ENCODE data around the gene CAPZA1. TPM values are rescaled to one million over a fixed set of nuclear protein-coding genes. Genes with fewer than 3 reads are reported as not detected.

The CAPZA1 gene
- total and polyA plus RNA-seq, 10 donors: 105 to 354 (median 196) TPM

DNA sequence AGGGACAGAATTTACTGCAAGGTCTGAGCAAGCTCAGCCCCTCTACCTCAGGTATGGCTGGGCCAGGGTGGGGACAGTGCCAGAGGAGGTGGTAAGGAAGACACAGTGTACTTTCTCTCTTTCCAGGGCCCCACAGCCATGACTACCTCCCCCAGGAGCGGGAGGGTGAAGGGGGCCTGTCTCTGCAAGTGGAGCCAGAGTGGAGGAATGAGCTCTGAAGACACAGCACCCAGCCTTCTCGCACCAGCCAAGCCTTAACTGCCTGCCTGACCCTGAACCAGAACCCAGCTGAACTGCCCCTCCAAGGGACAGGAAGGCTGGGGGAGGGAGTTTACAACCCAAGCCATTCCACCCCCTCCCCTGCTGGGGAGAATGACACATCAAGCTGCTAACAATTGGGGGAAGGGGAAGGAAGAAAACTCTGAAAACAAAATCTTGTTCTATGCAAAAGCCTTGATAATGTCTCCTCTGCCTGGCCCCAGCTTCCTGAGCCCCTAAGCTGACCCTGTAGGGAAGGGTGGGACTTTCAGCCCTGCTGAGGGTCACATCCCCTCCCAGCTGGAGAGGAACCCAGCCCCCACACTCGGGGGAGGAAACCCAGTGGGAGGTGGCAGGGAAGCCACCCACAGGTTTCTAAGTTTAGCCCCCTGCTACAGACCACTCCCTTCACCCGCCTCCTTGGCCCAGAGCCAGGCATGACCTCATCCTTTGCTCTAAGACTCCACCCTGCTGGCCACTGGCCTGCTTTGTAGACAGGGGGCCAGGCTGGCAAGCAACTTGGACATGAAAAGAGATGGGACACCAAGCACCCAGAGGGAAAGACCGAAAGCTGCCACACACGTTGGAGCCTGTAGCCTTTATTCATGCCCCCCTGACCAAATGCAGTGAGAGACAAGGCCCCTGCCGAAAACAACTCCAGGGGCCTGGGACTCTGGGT is 80.9 kb downstream of the CAPZA1 start:
- TF ChIP-seq POLR2A (IDR thresholded peaks at IDR 0.05) (peak in 1 of 3 donors; percentile 9), POLR2AphosphoS5 (IDR thresholded peaks at IDR 0.05) (peak; percentile 76 to 88 (median 86))
- TF ChIP-seq, protein P1, sequence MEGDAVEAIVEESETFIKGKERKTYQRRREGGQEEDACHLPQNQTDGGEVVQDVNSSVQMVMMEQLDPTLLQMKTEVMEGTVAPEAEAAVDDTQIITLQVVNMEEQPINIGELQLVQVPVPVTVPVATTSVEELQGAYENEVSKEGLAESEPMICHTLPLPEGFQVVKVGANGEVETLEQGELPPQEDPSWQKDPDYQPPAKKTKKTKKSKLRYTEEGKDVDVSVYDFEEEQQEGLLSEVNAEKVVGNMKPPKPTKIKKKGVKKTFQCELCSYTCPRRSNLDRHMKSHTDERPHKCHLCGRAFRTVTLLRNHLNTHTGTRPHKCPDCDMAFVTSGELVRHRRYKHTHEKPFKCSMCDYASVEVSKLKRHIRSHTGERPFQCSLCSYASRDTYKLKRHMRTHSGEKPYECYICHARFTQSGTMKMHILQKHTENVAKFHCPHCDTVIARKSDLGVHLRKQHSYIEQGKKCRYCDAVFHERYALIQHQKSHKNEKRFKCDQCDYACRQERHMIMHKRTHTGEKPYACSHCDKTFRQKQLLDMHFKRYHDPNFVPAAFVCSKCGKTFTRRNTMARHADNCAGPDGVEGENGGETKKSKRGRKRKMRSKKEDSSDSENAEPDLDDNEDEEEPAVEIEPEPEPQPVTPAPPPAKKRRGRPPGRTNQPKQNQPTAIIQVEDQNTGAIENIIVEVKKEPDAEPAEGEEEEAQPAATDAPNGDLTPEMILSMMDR (IDR thresholded peaks at IDR 0.05 in 8 of 11, conservative IDR thresholded peaks at IDR 0.05 in 3 of 11): peak in 6 of 11 experiments; percentile 19 to 52 (median 26)
- Histone ChIP-seq H3K27me3 (replicated peaks in 1 of 7) (no peaks in the 10 kb centered on the region), H3K9me3 (no peaks in the 10 kb centered on the region), H3K4me1 (peaks cover 57 to 81% (median 74%) of the 10 kb centered on the region in 6 donors), H3K36me3 (peaks cover 0 to 85% (median 27%) of the 10 kb centered on the region in 6 donors), H3K4me3 (peak overlapping the region in 1 of 8 donors; percentile 6), H3K27ac (peak overlapping the region; percentile 31 to 97 (median 90))
- 21 to 30% (median 24%) methylated on average over 7 of the region's 7 CpGs for WGBS, 5 donors
- peak; percentile 94 for DNase-seq
- intact Hi-C loops (cut with DNase I; ENCODE audit: low total_unique reads): no loop called here

DNA sequence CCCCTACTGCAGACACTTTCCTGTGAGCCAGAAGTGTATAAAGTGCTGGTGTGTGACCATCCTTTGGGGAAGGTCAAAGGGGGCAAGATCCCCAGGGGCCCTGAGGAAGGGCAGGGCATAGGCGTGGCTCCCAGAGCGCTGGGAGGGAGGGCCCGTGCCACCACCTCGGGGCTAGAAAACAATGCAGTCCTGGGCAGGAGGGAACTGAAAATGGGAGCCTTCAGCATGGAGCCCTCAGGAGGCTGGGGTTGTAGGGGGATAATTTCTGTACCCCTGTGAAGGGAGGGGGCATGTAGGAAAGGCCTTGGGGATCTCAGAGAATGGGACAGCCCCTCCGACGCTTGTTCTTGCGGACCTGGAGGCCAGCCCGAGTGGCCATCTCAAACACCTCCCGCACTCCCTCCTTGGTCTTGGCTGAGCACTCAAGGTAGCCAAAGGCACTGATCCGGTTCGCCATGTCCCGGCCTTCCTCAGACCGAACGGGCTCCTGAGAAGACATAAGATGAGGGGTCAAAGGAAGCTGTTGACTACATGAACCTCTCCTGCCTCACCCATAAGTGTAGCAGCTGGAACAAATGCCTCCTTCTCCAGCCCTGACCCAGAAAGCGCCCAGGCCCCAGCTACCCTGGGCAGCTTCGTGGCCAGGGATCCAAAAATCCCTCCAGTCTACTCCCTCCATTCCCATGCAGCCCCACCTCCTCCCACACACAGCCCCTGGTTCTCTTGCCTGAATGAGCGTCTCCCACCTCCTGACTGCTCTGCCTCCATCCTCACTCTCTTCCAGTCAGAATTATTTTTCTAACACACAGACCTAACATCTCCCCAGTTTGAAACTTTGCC is 81.8 kb downstream of the CAPZA1 start:
- WGBS, 5 donors: 59 to 75% (median 63%) methylated on average over 17 of the region's 17 CpGs
- Histone ChIP-seq H3K4me3 (peak overlapping the region in 1 of 8 donors; percentile 6), H3K27me3 (replicated peaks in 1 of 7) (peaks cover 0 to under 1% (median 0%) of the 10 kb centered on the region in 7 donors), H3K4me1 (peaks cover 62 to 88% (median 81%) of the 10 kb centered on the region in 6 donors), H3K9me3 (no peaks in the 10 kb centered on the region), H3K36me3 (peaks cover 0 to 76% (median 22%) of the 10 kb centered on the region in 6 donors), H3K27ac (peak overlapping the region; percentile 76 to 97 (median 90))
- intact Hi-C loops (cut with DNase I; ENCODE audit: low total_unique reads): no loop called here
- TF ChIP-seq POLR2A (IDR thresholded peaks at IDR 0.05): no peak
- peak in 1 of 3 donors; percentile 59 for TF ChIP-seq POLR2AphosphoS5 (IDR thresholded peaks at IDR 0.05)
- peak; percentile 77 for DNase-seq

DNA sequence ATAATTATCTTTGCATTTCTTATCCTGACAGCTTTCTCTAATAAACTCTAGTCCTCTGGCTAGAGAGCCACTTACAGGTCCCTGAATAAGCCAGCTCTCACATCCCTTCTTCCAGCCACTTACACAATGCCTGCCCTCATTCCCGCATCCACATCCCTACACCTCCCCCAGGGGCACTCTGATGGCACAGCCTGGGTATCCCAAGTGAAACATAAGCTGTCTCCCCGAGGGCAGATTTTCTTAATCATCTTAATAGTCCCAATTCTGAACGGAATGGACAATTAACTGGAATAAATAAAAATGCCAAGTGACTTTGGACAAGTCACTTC is 82.4 kb downstream of the CAPZA1 start:
- Histone ChIP-seq H3K27me3 (replicated peaks in 1 of 7) (peaks cover 0 to 5% (median 0%) of the 10 kb centered on the region in 7 donors), H3K9me3 (no peaks in the 10 kb centered on the region), H3K27ac (peak overlapping the region; percentile 76 to 97 (median 90)), H3K4me1 (peaks cover 62 to 92% (median 84%) of the 10 kb centered on the region in 6 donors), H3K36me3 (peaks cover 0 to 70% (median 17%) of the 10 kb centered on the region in 6 donors), H3K4me3 (no peak overlapping the region)
- TF ChIP-seq POLR2A (IDR thresholded peaks at IDR 0.05) (no peak), POLR2AphosphoS5 (IDR thresholded peaks at IDR 0.05) (no peak)
- TF ChIP-seq, protein P1 (IDR thresholded peaks at IDR 0.05 in 8 of 11, conservative IDR thresholded peaks at IDR 0.05 in 3 of 11): no peak
- WGBS, 5 donors: 62 to 79% (median 69%) methylated on average over 3 of the region's 3 CpGs
- intact Hi-C loops (cut with DNase I; ENCODE audit: low total_unique reads): no loop called here
- DNase-seq: peak; percentile 33

DNA sequence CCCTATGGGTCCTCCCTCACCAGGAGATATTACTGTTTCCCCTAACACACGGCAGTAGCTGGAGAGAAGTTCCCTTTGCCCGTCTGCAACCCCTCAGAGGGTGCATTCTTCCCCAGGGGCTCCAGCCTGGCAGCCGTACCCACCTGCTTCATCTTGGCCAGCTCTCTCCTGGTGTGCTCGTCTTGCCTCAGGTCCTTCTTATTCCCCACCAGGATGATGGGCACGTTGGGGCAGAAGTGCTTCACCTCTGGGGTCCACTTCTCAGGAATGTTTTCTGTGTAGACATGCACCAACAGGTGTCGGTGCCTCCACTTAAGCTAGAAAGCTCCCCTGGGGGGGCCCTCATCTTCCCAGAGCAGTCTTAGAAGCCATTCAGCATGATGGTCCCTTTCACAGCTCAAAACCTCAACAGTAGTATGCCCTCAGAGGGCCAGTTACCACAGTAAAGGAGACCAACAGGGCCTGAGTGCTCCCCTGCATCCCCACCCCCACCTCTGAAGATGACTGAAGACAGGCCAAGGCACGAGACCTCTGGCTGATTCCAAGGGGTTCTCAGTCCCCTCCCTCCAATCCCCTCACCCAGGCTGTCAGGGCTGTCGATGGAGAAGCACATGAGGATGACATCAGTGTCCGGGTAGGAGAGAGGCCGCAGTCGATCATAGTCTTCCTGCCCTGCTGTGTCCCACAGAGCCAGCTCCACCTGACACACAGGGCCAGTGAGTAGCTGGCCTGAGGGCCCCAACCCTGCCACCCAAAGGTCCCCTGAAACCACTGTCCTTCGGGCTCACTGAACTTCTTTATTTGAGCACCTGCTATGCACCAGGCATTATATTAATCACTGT is 83.0 kb downstream of the CAPZA1 start:
- intact Hi-C loops (cut with DNase I; ENCODE audit: low total_unique reads): no loop called here
- Histone ChIP-seq H3K36me3 (peaks cover 0 to 64% (median 14%) of the 10 kb centered on the region in 6 donors), H3K9me3 (no peaks in the 10 kb centered on the region), H3K27ac (peak overlapping the region; percentile 76 to 97 (median 90)), H3K27me3 (replicated peaks in 1 of 7) (peaks cover 0 to 5% (median 0%) of the 10 kb centered on the region in 7 donors), H3K4me1 (peaks cover 65 to 95% (median 89%) of the 10 kb centered on the region in 6 donors), H3K4me3 (no peak overlapping the region)
- WGBS, 5 donors: 62 to 73% (median 66%) methylated on average over 8 to 12 of the region's 12 CpGs
- DNase-seq: peak; percentile 67
- TF ChIP-seq, protein P1 (IDR thresholded peaks at IDR 0.05 in 8 of 11, conservative IDR thresholded peaks at IDR 0.05 in 3 of 11): no peak
- peak in 2 of 3 donors; percentile 15 to 16 for TF ChIP-seq POLR2AphosphoS5 (IDR thresholded peaks at IDR 0.05)
